K562 (cell line): ENCODE data around the gene LRRC4B. TPM values are rescaled to one million over a fixed set of nuclear protein-coding genes. Genes with fewer than 3 reads are reported as not detected.

Source experiments
- ATAC-seq: fragments of 200-7000 bp; cut with Tn5 transposase; 3 replicates; pipeline ENCODE4 v1.9.1; 2020; ENCODE audit warnings: moderate library complexity
- BruUV-seq: library from RNA; stranded (reverse); fragments of 400-500 nt; replicated peaks from 2 replicates; lab custom pipeline; 2021; lab: Mats Ljungman, UMichigan
- CTCF ChIA-PET: fragments of 300-600 bp; formaldehyde crosslinking; extraction: SDS; loops from one replicate; lab custom pipeline; 2021; ENCODE audit warnings: low intra/inter-chr PET ratio; lab: Yijun Ruan, JAX
- POLR2A ChIA-PET: fragments of 300-600, 350-650 bp; sonication (Branson Sonifier 250); formaldehyde crosslinking; extraction: SDS; loops from one replicate; lab custom pipeline; 2021; ENCODE audit warnings: antibody characterized with exemption, inconsistent platforms; lab: Yijun Ruan, JAX
- DNase-seq, 4 experiments: peaks; one replicate each; pipeline versions ENCODE4 v3.0.0 to v3.0.0-alpha.2; 2011 to 2018; ENCODE audit warnings: low spot score in 3 of 4, mixed read lengths in 3 of 4; ENCODE audit errors: extremely low read depth in 1 of 4
- FAIRE-seq: peaks from 2 replicates; lab custom pipeline; 2011; peaks lifted over from hg19 to GRCh38; lab: Jason Lieb, UNC
- H2AFZ ChIP-seq: 2 replicates; pipeline ENCODE4 v1.6.0; 2011; ENCODE audit warnings: low read depth, low read length, control low read depth, inconsistent platforms
- H3K27ac ChIP-seq: fragments of 200-600 bp; 3 replicates; pipeline ENCODE4 v1.8.0; 2011; ENCODE audit warnings: low read depth, mild to moderate bottlenecking, control low read depth, inconsistent platforms, low read length, moderate library complexity, mixed read lengths; ENCODE audit errors: extremely low read depth
- H3K27me3 ChIP-seq, 2 experiments: fragments of 300-600 bp in 1 of 2; 2 replicates in 1 of 2; 3 replicates in 1 of 2; pipeline versions ENCODE4 v1.6.0 to v1.8.0; 2011; ENCODE audit warnings: inconsistent platforms in 2 of 2, low read length in 2 of 2, mild to moderate bottlenecking in 1 of 2, mixed read lengths in 1 of 2, moderate library complexity in 1 of 2; ENCODE audit not compliant: control insufficient read depth in 2 of 2, insufficient read depth in 2 of 2
- H3K36me3 ChIP-seq: fragments of 300-600 bp; 3 replicates; pipeline ENCODE4 v1.8.0; 2011; ENCODE audit warnings: mild to moderate bottlenecking, low read length, inconsistent platforms; ENCODE audit not compliant: control insufficient read depth, insufficient read depth
- H3K4me1 ChIP-seq, 2 experiments: fragments of 200-600 bp in 1 of 2; replicated peaks in 1 of 2; 2 replicates in 1 of 2; 3 replicates in 1 of 2; pipeline versions ENCODE4 v1.5.1 to v1.8.0; 2011; ENCODE audit warnings: inconsistent platforms in 2 of 2, low read length in 2 of 2, mild to moderate bottlenecking in 1 of 2, mixed read lengths in 1 of 2, moderate library complexity in 1 of 2; ENCODE audit not compliant: control insufficient read depth in 2 of 2, insufficient read depth in 2 of 2
- H3K4me2 ChIP-seq: 2 replicates; pipeline ENCODE4 v1.6.1; 2011; ENCODE audit warnings: low read length, control low read depth, inconsistent platforms, mixed read lengths; ENCODE audit not compliant: insufficient read depth
- H3K4me3 ChIP-seq: fragments of 200-600 bp; sonication (generic), shearing (Covaris generic); 2 replicates; pipeline ENCODE4 v1.5.1; 2016; ENCODE audit warnings: control low read depth, inconsistent platforms
- H3K79me2 ChIP-seq: fragments of 200-600 bp; 3 replicates; pipeline ENCODE4 v1.8.0; 2011; ENCODE audit warnings: low read length, inconsistent platforms; ENCODE audit not compliant: control insufficient read depth, insufficient read depth
- H3K9ac ChIP-seq, 2 experiments: 2 replicates each; pipeline versions ENCODE4 v1.6.0 to v1.6.1; 2011; ENCODE audit warnings: low read depth in 2 of 2, low read length in 2 of 2, control low read depth in 1 of 2, inconsistent platforms in 1 of 2, mild to moderate bottlenecking in 1 of 2, mixed read lengths in 1 of 2; ENCODE audit not compliant: insufficient read depth in 1 of 2
- H3K9me1 ChIP-seq: one replicate; pipeline ENCODE4 v1.6.0; 2011; ENCODE audit warnings: inconsistent platforms, mild to moderate bottlenecking, low read length, moderate library complexity; ENCODE audit not compliant: control insufficient read depth, insufficient read depth
- H3K9me3 ChIP-seq: replicated peaks from 2 replicates; pipeline ENCODE4 v1.5.1; 2011; ENCODE audit warnings: low read depth, low read length, inconsistent platforms; ENCODE audit not compliant: control insufficient read depth, insufficient read depth
- H4K20me1 ChIP-seq: replicated peaks from 2 replicates; pipeline ENCODE4 v1.6.1; 2011; ENCODE audit warnings: low read length, inconsistent platforms, mixed read lengths; ENCODE audit not compliant: control insufficient read depth, insufficient read depth
- ATF7 ChIP-seq: fragments of 450-650 bp; IDR thresholded peaks from 2 replicates; pipeline ENCODE4 v1.7.1; 2014; ENCODE audit warnings: mild to moderate bottlenecking, moderate library complexity
- CCAR2 ChIP-seq: fragments of 200-400 bp; formaldehyde crosslinking; IDR thresholded peaks from 2 replicates; pipeline ENCODE4 v1.6.1; 2017; ENCODE audit warnings: mild to moderate bottlenecking, low read depth, low read length
- ETV5 ChIP-seq: sonication (generic); formaldehyde crosslinking; IDR thresholded peaks from 2 replicates; pipeline ENCODE4 v1.4.0; 2020; ENCODE audit warnings: low read depth, mild to moderate bottlenecking, missing genetic modification reagents
- NCOR1 ChIP-seq: fragments of 450-650 bp; IDR thresholded peaks from 2 replicates; pipeline ENCODE4 v1.6.1; 2016; ENCODE audit warnings: mild to moderate bottlenecking, moderate library complexity
- RBBP5 ChIP-seq: fragments of 200-600 bp; sonication (generic); IDR thresholded peaks from 2 replicates; pipeline ENCODE4 v1.6.1; 2012; ENCODE audit warnings: borderline replicate concordance, mild to moderate bottlenecking, low read length, control low read depth, inconsistent platforms; ENCODE audit not compliant: insufficient read depth, poor library complexity, severe bottlenecking
- RBFOX2 ChIP-seq: fragments of 200-400 bp; formaldehyde crosslinking; IDR thresholded peaks from 2 replicates; pipeline ENCODE4 v1.6.1; 2017; ENCODE audit warnings: low read depth, mild to moderate bottlenecking, low read length, moderate library complexity
- STAT6 ChIP-seq: sonication (generic); formaldehyde crosslinking; IDR thresholded peaks from 2 replicates; pipeline ENCODE4 v1.8.1; 2023; ENCODE audit warnings: mild to moderate bottlenecking, missing genetic modification reagents
- TOE1 ChIP-seq, 2 experiments: fragments of 450-650 bp in 1 of 2; sonication (generic) in 1 of 2; formaldehyde crosslinking in 1 of 2; IDR thresholded peaks; 2 replicates each; pipeline versions ENCODE4 v1.7.1 to v1.8.0; 2016 to 2022; ENCODE audit warnings: borderline replicate concordance in 2 of 2, mild to moderate bottlenecking in 2 of 2, antibody characterized with exemption in 1 of 2, inconsistent platforms in 1 of 2, low read depth in 1 of 2, missing genetic modification reagents in 1 of 2, moderate library complexity in 1 of 2
- ZNF212 ChIP-seq: fragments of 450-650 bp; formaldehyde crosslinking; IDR thresholded peaks from 2 replicates; pipeline ENCODE4 v1.4.0; 2020; ENCODE audit warnings: mild to moderate bottlenecking
- ZNF717 ChIP-seq: fragments of 250-450 bp; sonication (Bioruptor Pico); IDR thresholded peaks from 2 replicates; pipeline ENCODE4 v1.5.0; 2021
- ZNF76 ChIP-seq: fragments of 250-450 bp; sonication (Bioruptor Pico); IDR thresholded peaks from 2 replicates; pipeline ENCODE4 v1.4.0; 2020; ENCODE audit warnings: mild to moderate bottlenecking, moderate library complexity, borderline replicate concordance
- WGBS: fragments of 100-300 bp; shearing (Covaris generic); methylation state at CpG from one replicate; pipeline ENCODE4 v1.1.6; 2016; ENCODE audit warnings: low coverage, mixed read lengths; ENCODE audit not compliant: insufficient coverage; ENCODE audit errors: missing lambda C conversion rate; 5-methylcytosine and 5-hydroxymethylcytosine counted together
- in situ Hi-C: fragments of 300-500 bp; cut with MboI; formaldehyde crosslinking; loops from 4 replicates; pipeline ENCODE4 v1.15.0; 2018; ENCODE audit warnings: inconsistent platforms, mixed read lengths
- intact Hi-C: fragments of 100-400 bp; cut with micrococcal nuclease; formaldehyde crosslinking; loops from 2 replicates; pipeline ENCODE4 v1.14.2; 2022
- polyA plus RNA-seq, 8 experiments: library from polyadenylated mRNA; depleted of rRNA in 4 of 8; stranded (reverse) in 5 of 8; unstranded in 3 of 8; fragments of >200 nt; fragmentation: Nextera tagmentation in 2 of 8; fragmentation: Illumina TruSeq in 1 of 8; extraction: Ambion mirVana in 2 of 8; extraction: Trizol in 1 of 8; gene quantifications; 2 replicates each; pipeline versions ENCODE4 v1.2.1 to v1.2.3, GENCODE V29; 2011 to 2014; ENCODE audit warnings: inconsistent platforms in 1 of 8, missing spikeins in 1 of 8
- total RNA-seq, 7 experiments: library from RNA; depleted of rRNA in 6 of 7; stranded (reverse); fragments of >200 nt in 6 of 7; fragmentation: Illumina TruSeq in 2 of 7; extraction: Trizol in 2 of 7; gene quantifications; 2 replicates each; pipeline versions ENCODE4 v1.2.1 to v1.2.3, GENCODE V29; 2011 to 2021; ENCODE audit warnings: low replicate concordance in 1 of 7

Gene LRRC4B
- total and polyA plus RNA-seq, 9 of the 15 experiments (the other 6 are each of a cell fraction or from before 2014, with no cell fraction given): 0.18 to 9.6 (median 2.9) TPM; not detected in 2

GRCh38 chr19:50507376-50507775, 60.9 kb downstream of the LRRC4B start:
- FAIRE-seq: no peak
- intact Hi-C loops: no loop called here
- H3K9me1 ChIP-seq: peaks cover 4% of the 10 kb centered on the region
- TF ChIP-seq RBFOX2: 0 out of 2 replicates have a peak, but pooled peaks have one; percentile 16
- no peak for TF ChIP-seq CCAR2
- no peak for TF ChIP-seq NCOR1
- TF ChIP-seq, all 486 proteins: peak for 1
- Histone ChIP-seq H3K79me2 (no peaks in the 10 kb centered on the region; the same call in 2 of the 3 replicates), H3K36me3 (no peaks in the 10 kb centered on the region), H3K4me3 (no peak overlapping the region), H4K20me1 (no peaks in the 10 kb centered on the region), H3K4me2 (no peak overlapping the region), H3K27me3 (no peaks in the 10 kb centered on the region), H3K9ac (no peak overlapping the region), H3K9me3 (no peaks in the 10 kb centered on the region), H3K4me1 (peaks cover 5 to 47% of the 10 kb centered on the region in 2 experiments; a peak in 4 of 5 replicates), H3K27ac (no peak overlapping the region), H2AFZ (no peak overlapping the region)
- WGBS: 88% methylated on average over 8 of the region's 8 CpGs
- in situ Hi-C loops: no loop called here
- BruUV-seq: no TSS peak
- ChIA-PET CTCF (no interaction called here), POLR2A (no interaction called here)
- ATAC-seq: no peak
- no peak for DNase-seq

GRCh38 chr19:50506700-50507099, 61.5 kb downstream of the LRRC4B start:
- ChIA-PET CTCF (no interaction called here), POLR2A (no interaction called here)
- Histone ChIP-seq H3K9me1 (peaks cover 4% of the 10 kb centered on the region), H3K4me3 (no peak overlapping the region), H3K9me3 (no peaks in the 10 kb centered on the region), H3K9ac (no peak overlapping the region), H3K4me2 (no peak overlapping the region), H3K79me2 (no peaks in the 10 kb centered on the region; the same call in 2 of the 3 replicates), H2AFZ (no peak overlapping the region), H3K27me3 (no peaks in the 10 kb centered on the region), H3K4me1 (peaks cover 5 to 45% of the 10 kb centered on the region in 2 experiments; a peak in 4 of 5 replicates), H4K20me1 (no peaks in the 10 kb centered on the region), H3K27ac (no peak overlapping the region)
- BruUV-seq: no TSS peak
- 67% methylated on average over 4 of the region's 10 CpGs for WGBS
- DNase-seq: no peak
- intact Hi-C loops: no loop called here
- no peak for ATAC-seq
- FAIRE-seq: no peak
- TF ChIP-seq ZNF76 (CRISPR knock-in tag) (no peak), TOE1 (IDR thresholded peaks at IDR 0.05; ENCODE audit: borderline replicate concordance) (no peak), TOE1 (CRISPR knock-in tag; IDR thresholded peaks at IDR 0.05; ENCODE audit: borderline replicate concordance, low read depth) (no peak), ZNF212 (CRISPR knock-in tag) (no peak), ZNF717 (no peak), ETV5 (no peak), STAT6 (no peak), ATF7 (no peak), RBBP5 (no peak)
- TF ChIP-seq, all 486 proteins: peak for 0
- in situ Hi-C loops: no loop called here
- H3K36me3 ChIP-seq: no peaks in the 10 kb centered on the region
